Naive B cell (primary cell): ENCODE measurements around the gene NRL. TPM values are rescaled to one million over a fixed set of nuclear protein-coding genes. Genes with fewer than 3 reads are reported as not detected.
A peak's percentile ranks its signal among the peaks of the same experiment; 100 is the strongest.
"Not testable (repeated sequence)": the region's sequence is repeated elsewhere in the genome, so short reads cannot be mapped to it uniquely, and the experiment has no call there.

Source experiments
- ATAC-seq, 2 donors: fragments of 150-1000 bp; cut with Tn5 transposase; 2 replicates each; pipeline ENCODE4 v1.10.0; 2021; ENCODE audit warnings: low read depth in 2 of 2, mild to moderate bottlenecking in 2 of 2, moderate library complexity in 2 of 2
- DNase-seq: peaks from one replicate; pipeline ENCODE4 v3.0.0; 2022
- H3K27ac Mint-ChIP-seq, 6 donors: one replicate each; pipeline ENCODE4 v1.8.0; 2020 to 2022; ENCODE audit warnings: mild to moderate bottlenecking in 6 of 6, mixed read lengths in 6 of 6, moderate library complexity in 5 of 6, inconsistent platforms in 2 of 6
- H3K27me3 Mint-ChIP-seq, 3 donors: one replicate each; pipeline ENCODE4 v1.8.0; 2021 to 2022; ENCODE audit warnings: mixed read lengths in 3 of 3, mild to moderate bottlenecking in 1 of 3
- H3K36me3 Mint-ChIP-seq, 2 donors: one replicate each; pipeline ENCODE4 v1.8.0; 2020 to 2022; ENCODE audit warnings: mixed read lengths in 2 of 2, inconsistent platforms in 1 of 2, mild to moderate bottlenecking in 1 of 2
- H3K4me1 Mint-ChIP-seq, 3 donors: one replicate each; pipeline ENCODE4 v1.8.0; 2020 to 2022; ENCODE audit warnings: mixed read lengths in 3 of 3, inconsistent platforms in 1 of 3, mild to moderate bottlenecking in 1 of 3, moderate library complexity in 1 of 3
- H3K4me3 Mint-ChIP-seq, 8 donors: one replicate each; pipeline ENCODE4 v1.8.0; 2020 to 2022; ENCODE audit warnings: mild to moderate bottlenecking in 8 of 8, mixed read lengths in 8 of 8, moderate library complexity in 8 of 8, inconsistent platforms in 2 of 8
- H3K9me3 Mint-ChIP-seq, 7 donors: one replicate each; pipeline ENCODE4 v1.8.0; 2020 to 2022; ENCODE audit warnings: mixed read lengths in 7 of 7, mild to moderate bottlenecking in 5 of 7, inconsistent platforms in 2 of 7, moderate library complexity in 1 of 7
- polyA plus RNA-seq, 6 donors: library from polyadenylated mRNA; unstranded; fragments of 300-500 nt; fragmentation: Illumina TruSeq; gene quantifications; one replicate each; pipeline ENCODE4 v1.2.3, GENCODE V29; 2021; ENCODE audit warnings: low read depth in 6 of 6

The NRL gene
- polyA plus RNA-seq, 6 donors from 2014 or later = 2.3 to 8.9 (median 6.4) TPM

GRCh38 chr14:24057867-24058259, 56.9 kb downstream of the NRL start:
- Mint-ChIP-seq H3K36me3 (no peaks in the 10 kb centered on the region), H3K27ac (peak overlapping the region in 2 of 6 donors; percentile 35 to 56), H3K27me3 (peaks cover 17 to 35% (median 28%) of the 10 kb centered on the region in 3 donors), H3K4me1 (peaks cover 12 to 15% (median 12%) of the 10 kb centered on the region in 3 donors), H3K4me3 (no peak overlapping the region), H3K9me3 (no peaks in the 10 kb centered on the region)
- no peak for ATAC-seq
- no peak for DNase-seq

DNA sequence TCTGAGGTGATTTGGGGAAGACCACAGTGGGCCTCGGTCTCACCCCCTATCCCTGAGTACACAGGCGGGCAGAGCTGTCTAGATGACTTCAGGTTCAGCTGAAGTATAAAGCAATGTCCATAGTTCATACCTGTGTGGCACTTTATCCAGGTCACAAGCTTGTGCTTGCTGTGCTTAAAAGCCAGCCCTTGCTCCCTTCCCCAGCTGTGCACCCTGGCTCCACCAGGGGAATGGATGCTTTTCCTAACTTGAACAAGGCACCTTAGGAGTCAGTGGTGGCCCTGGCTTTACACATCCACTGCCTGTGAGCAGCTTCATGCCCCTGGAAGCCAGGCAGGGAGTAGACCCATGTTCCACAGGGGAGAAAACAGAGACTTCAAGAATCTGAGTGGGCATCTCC, 57.5 kb downstream of the NRL start:
- Mint-ChIP-seq H3K4me1 (peaks cover 15 to 20% (median 17%) of the 10 kb centered on the region in 3 donors), H3K4me3 (no peak overlapping the region), H3K36me3 (no peaks in the 10 kb centered on the region), H3K9me3 (no peaks in the 10 kb centered on the region), H3K27me3 (peaks cover 17 to 39% (median 30%) of the 10 kb centered on the region in 3 donors), H3K27ac (no peak overlapping the region)
- DNase-seq = no peak
- ATAC-seq = no peak

- H3K27ac Mint-ChIP-seq = no peak overlapping the region
- H3K4me3 Mint-ChIP-seq = no peak overlapping the region
Observed at GRCh38 chr14:24056800-24057184, 58.0 kb downstream of the NRL start.

DNA sequence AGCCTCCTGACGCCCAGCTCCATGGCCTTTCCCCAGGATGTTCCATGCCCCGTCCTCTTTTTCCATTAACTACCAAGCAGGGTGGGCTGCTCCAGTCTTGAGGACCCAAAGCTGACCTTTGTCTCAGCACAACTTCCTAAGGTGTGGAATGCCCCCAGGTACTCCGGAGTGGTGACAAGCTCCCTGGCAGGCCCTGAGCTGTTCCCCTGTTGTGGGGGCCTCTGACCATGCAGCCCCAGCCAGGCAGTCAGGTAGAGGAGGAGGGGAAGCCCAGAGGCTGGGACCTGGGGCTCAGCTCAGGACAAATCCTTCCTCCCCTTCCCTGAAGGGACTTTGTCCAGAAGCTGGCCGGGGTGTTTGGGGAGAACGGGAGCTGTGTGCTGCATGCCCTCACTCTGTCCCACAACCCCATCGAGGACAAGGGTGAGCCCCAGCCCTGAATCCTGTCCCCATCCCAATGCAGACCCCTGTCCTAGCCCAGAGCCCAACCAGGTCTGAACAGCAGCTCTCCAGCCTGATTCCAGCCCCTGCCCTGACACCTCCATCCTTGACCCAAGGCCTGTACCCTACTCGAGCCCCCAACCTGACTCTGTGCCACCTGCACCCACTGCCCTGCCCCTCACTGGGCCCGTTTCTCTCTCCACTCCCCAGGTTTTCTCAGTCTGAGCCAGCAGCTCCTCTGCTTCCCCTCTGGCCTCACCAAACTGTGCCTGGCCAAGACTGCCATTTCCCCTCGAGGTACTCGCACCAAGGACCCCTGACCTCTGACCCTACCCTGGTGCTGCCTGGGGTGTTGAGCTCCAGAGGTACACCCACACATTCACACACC, 58.6 kb downstream of the NRL start:
- no peak for ATAC-seq
- no peak overlapping the region for H3K27ac Mint-ChIP-seq
- peaks cover 16 to 21% (median 20%) of the 10 kb centered on the region in 3 donors for H3K4me1 Mint-ChIP-seq
- H3K27me3 Mint-ChIP-seq = peaks cover 17 to 39% (median 30%) of the 10 kb centered on the region in 3 donors
- DNase-seq = no peak
- H3K4me3 Mint-ChIP-seq = no peak overlapping the region
- H3K9me3 Mint-ChIP-seq = no peaks in the 10 kb centered on the region
- H3K36me3 Mint-ChIP-seq = no peaks in the 10 kb centered on the region

More at GRCh38 chr14:24056800-24057184, 58.0 kb downstream of the NRL start:
- DNase-seq = no peak
- H3K4me1 Mint-ChIP-seq = peaks cover 15 to 20% (median 17%) of the 10 kb centered on the region in 3 donors
- no peak for ATAC-seq
- no peaks in the 10 kb centered on the region for H3K9me3 Mint-ChIP-seq
- H3K36me3 Mint-ChIP-seq = no peaks in the 10 kb centered on the region
- H3K27me3 Mint-ChIP-seq = peaks cover 17 to 39% (median 30%) of the 10 kb centered on the region in 3 donors

DNA sequence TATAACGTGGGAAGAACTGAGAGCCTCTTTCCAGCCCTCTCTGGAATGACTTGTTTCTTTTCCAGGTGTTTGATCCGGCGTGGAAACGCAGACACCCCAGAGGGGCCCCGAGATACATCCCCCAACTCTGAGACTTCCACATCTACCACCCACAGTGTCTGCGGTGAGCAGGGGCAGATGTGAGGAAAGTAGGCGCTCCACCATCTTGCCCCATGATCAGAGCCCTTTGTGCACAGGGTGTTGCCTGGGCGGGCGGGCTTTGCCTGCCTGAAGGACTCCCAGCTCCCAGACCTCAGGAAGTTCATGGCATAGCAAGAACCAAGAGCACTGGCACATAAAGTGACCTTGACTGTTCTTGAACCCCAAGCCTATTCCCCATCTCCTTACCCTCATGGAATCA, 60.1 kb downstream of the NRL start:
- Mint-ChIP-seq H3K4me3 (peak overlapping the region in 1 of 8 donors; percentile 42), H3K4me1 (peaks cover 25 to 36% (median 34%) of the 10 kb centered on the region in 3 donors), H3K9me3 (no peaks in the 10 kb centered on the region), H3K36me3 (no peaks in the 10 kb centered on the region), H3K27ac (no peak overlapping the region), H3K27me3 (peaks cover 17 to 39% (median 30%) of the 10 kb centered on the region in 3 donors)
- DNase-seq = no peak
- no peak for ATAC-seq

GRCh38 chr14:24054324-24054641, 60.5 kb downstream of the NRL start:
- H3K4me3 Mint-ChIP-seq = peak overlapping the region in 3 of 8 donors; percentile 18 to 85 (median 44)
- ATAC-seq (no peak), DNase-seq (no peak)
- H3K27ac Mint-ChIP-seq = peak overlapping the region in 1 of 6 donors; percentile 26
- peaks cover 28 to 39% (median 38%) of the 10 kb centered on the region in 3 donors for H3K4me1 Mint-ChIP-seq
- peaks cover 17 to 39% (median 30%) of the 10 kb centered on the region in 3 donors for H3K27me3 Mint-ChIP-seq
- no peaks in the 10 kb centered on the region for H3K9me3 Mint-ChIP-seq
- H3K36me3 Mint-ChIP-seq = no peaks in the 10 kb centered on the region

DNA sequence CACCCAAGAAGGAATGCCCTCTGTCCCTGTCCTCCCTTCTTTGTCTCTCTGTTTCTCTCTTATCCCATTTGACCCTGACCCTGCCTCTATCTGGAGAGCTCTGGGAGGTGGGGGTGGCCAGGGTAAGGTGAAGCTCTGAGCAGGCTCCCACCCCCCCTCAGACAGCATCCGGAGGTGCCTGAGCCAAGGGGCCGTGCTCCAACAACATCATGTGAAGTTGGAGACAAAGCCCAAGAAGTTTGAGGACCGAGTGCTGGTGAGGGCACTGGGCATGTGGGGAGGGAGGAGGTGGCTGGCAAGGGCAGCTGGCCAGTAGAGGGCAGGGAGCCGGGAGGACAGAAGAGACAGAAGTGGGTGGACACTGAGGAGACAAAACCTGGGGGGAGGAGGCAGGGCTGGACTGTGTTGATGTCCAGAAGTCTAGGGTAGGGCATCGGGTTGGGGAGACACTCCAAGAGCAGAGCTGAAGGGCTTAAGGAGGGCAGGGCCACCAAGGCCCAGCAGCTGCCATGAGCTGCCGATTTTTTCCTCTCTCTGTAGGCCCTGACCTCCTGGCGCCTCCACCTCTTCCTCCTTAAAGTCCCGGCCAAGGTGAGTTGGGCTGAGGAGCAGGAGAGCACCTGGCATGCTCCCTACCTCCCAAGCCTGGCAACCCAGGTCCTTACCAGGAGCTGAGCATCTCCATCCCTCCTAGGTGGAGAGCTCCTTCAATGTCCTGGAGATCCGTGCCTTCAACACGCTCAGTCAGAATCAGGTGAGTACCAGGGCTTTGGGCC, 61.0 kb downstream of the NRL start:
- ATAC-seq = no peak
- Mint-ChIP-seq H3K27me3 (peaks cover 17 to 39% (median 30%) of the 10 kb centered on the region in 3 donors), H3K9me3 (no peaks in the 10 kb centered on the region)

GRCh38 chr14:24052656-24053547, 61.8 kb downstream of the NRL start:
- Mint-ChIP-seq H3K27ac (peak overlapping the region in 1 of 6 donors; percentile 19), H3K36me3 (no peaks in the 10 kb centered on the region), H3K4me3 (peak overlapping the region; percentile 71 to 90 (median 84)), H3K4me1 (peaks cover 35 to 47% (median 46%) of the 10 kb centered on the region in 3 donors), H3K27me3 (peaks cover 13 to 39% (median 30%) of the 10 kb centered on the region in 3 donors), H3K9me3 (no peaks in the 10 kb centered on the region)
- ATAC-seq (no peak), DNase-seq (no peak)

More for the DNA sequence above, 61.0 kb downstream of the NRL start:
- H3K4me3 Mint-ChIP-seq = peak overlapping the region; percentile 46 to 85 (median 78)
- peak overlapping the region in 1 of 6 donors; percentile 26 for H3K27ac Mint-ChIP-seq
- peaks cover 33 to 45% (median 43%) of the 10 kb centered on the region in 3 donors for H3K4me1 Mint-ChIP-seq
- H3K36me3 Mint-ChIP-seq = no peaks in the 10 kb centered on the region
- DNase-seq = no peak

GRCh38 chr14:24051789-24052655, 62.7 kb downstream of the NRL start, which contains the start of gene CARMIL3:
TSS of gene CARMIL3 (plus strand) at chr14:24052009. CDS start at chr14:24052154, 145 bp downstream.
- Mint-ChIP-seq H3K4me3 (peak within 1 kb of the TSS; percentile 82 to 95 (median 87)), H3K27me3 (peaks cover 13 to 39% (median 30%) of the 10 kb centered on the region in 3 donors), H3K9me3 (no peaks in the 10 kb centered on the region), H3K36me3 (no peaks in the 10 kb centered on the region), H3K4me1 (peaks cover 35 to 46% (median 46%) of the 10 kb centered on the region in 3 donors), H3K27ac (peak within 1 kb of the TSS in 4 of 6 donors; percentile 28 to 94 (median 80))
- DNase-seq (peak; percentile 61), ATAC-seq (peak; percentile 72 to 79)

- H3K4me3 Mint-ChIP-seq = peak overlapping the region; percentile 79 to 95 (median 86)
- peaks cover 13 to 33% (median 23%) of the 10 kb centered on the region in 3 donors for H3K27me3 Mint-ChIP-seq
- H3K9me3 Mint-ChIP-seq = no peaks in the 10 kb centered on the region
- DNase-seq = no peak
- H3K36me3 Mint-ChIP-seq = no peaks in the 10 kb centered on the region
- peak; percentile 16 to 17 for ATAC-seq
- H3K27ac Mint-ChIP-seq = peak overlapping the region in 4 of 6 donors; percentile 28 to 94 (median 80)
- peaks cover 35 to 46% (median 46%) of the 10 kb centered on the region in 3 donors for H3K4me1 Mint-ChIP-seq
Observed at GRCh38 chr14:24051176-24051788, 63.5 kb downstream of the NRL start.

DNA sequence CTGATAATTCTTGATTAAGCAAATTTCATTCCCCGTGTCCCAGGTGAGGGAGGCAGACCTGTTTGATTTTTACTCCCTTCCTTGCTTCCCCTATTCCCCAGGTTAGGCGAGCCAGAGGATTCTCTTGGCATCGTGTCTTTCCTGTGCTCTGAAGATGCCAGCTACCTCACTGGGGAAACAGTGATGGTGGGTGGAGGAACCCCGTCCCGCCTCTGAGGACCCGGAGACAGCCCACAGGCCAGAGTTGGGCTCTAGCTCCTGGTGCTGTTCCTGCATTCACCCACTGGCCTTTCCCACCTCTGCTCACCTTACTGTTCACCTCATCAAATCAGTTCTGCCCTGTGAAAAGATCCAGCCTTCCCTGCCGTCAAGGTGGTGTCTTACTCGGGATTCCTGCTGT, 64.0 kb downstream of the NRL start:
- peaks cover 13 to 31% (median 21%) of the 10 kb centered on the region in 3 donors for H3K27me3 Mint-ChIP-seq
- H3K36me3 Mint-ChIP-seq, DNase-seq, ATAC-seq, H3K9me3 Mint-ChIP-seq: not testable (repeated sequence)
- H3K4me1 Mint-ChIP-seq = peaks cover 35 to 46% (median 46%) of the 10 kb centered on the region in 3 donors
- H3K27ac Mint-ChIP-seq = peak overlapping the region in 3 of 6 donors; percentile 12 to 74 (median 28)
- H3K4me3 Mint-ChIP-seq = peak overlapping the region; percentile 79 to 95 (median 86)
